ENCODE results near the gene POLE3.

DNA sequence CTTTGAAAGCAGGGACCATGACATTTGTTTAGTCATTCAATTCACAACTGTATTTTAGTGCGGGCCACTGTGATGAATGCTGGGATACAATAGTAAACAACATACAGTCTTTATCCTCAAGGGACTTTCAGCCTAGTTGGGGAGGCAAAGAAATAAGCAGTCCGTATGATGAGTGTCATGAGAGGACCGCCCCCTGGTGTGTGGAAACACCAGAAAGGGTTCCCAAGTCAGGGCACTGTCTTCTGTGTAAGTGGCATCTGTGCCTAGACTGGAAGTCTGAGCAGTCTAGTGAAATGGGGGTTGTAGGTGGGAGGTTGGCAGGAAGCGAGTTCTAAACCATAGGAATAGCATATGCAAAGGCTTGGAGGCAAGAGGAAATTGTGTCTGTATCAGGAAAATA, 6.9 kb upstream of the POLE3 start:
- TF ChIP-seq, protein P1, sequence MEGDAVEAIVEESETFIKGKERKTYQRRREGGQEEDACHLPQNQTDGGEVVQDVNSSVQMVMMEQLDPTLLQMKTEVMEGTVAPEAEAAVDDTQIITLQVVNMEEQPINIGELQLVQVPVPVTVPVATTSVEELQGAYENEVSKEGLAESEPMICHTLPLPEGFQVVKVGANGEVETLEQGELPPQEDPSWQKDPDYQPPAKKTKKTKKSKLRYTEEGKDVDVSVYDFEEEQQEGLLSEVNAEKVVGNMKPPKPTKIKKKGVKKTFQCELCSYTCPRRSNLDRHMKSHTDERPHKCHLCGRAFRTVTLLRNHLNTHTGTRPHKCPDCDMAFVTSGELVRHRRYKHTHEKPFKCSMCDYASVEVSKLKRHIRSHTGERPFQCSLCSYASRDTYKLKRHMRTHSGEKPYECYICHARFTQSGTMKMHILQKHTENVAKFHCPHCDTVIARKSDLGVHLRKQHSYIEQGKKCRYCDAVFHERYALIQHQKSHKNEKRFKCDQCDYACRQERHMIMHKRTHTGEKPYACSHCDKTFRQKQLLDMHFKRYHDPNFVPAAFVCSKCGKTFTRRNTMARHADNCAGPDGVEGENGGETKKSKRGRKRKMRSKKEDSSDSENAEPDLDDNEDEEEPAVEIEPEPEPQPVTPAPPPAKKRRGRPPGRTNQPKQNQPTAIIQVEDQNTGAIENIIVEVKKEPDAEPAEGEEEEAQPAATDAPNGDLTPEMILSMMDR (IDR thresholded peaks at IDR 0.05), result no peak
- TF ChIP-seq POLR2A (IDR thresholded peaks at IDR 0.05) (no peak), POLR2AphosphoS5 (IDR thresholded peaks at IDR 0.05; ENCODE audit: insufficient read depth in 1 of 2, low read depth in 1 of 2) (no peak)

Measured in vagina (tissue), 2 donors.